Measurements from ENCODE around the gene ZNF621. TPM values are rescaled to one million over a fixed set of nuclear protein-coding genes. Genes with fewer than 3 reads are reported as not detected.

The ZNF621 gene
- total and polyA plus RNA-seq, 9 of the 15 experiments (the other 6 are each of a cell fraction or from before 2014, with no cell fraction given) = 4.7 to 28.9 (median 20.6) TPM

GRCh38 chr3:40524568-40525285 is at the start of gene ZNF621 (continued):
- TF ChIP-seq YY1 (IDR thresholded peaks at IDR 0.05; ENCODE audit: borderline replicate concordance in 1 of 3, control insufficient read depth in 1 of 3, extremely low read depth in 1 of 3, insufficient read depth in 3 of 3, insufficient read length in 1 of 3, insufficient replicate concordance in 2 of 3, low read depth in 1 of 3, low read length in 2 of 3) (peak; percentile 61 to 94 (median 93)), ZNF24 (IDR thresholded peaks at IDR 0.05) (0 out of 2 replicates have a peak, but pooled peaks have one; percentile 51), ZNF134 (CRISPR knock-in tag; conservative IDR thresholded peaks at IDR 0.05) (no peak), TRIM28 (IDR thresholded peaks at IDR 0.05) (no peak), ERF (CRISPR knock-in tag; IDR thresholded peaks at IDR 0.05) (peak; percentile 81), ESRRA (IDR thresholded peaks at IDR 0.05; ENCODE audit: borderline replicate concordance, low read depth) (peak; percentile 68; the same call in 1 of the 2 replicates), SAP30 (IDR thresholded peaks at IDR 0.05; ENCODE audit: borderline replicate concordance, insufficient read depth, low read depth, low read length, poor library complexity, severe bottlenecking) (peak; percentile 57), ZNF77 (CRISPR knock-in tag; IDR thresholded peaks at IDR 0.05) (no peak), ZNF384 (IDR thresholded peaks at IDR 0.05; ENCODE audit: low read depth, low read length) (no peak), MIER1 (IDR thresholded peaks at IDR 0.05; ENCODE audit: low read depth) (no peak), FOXK2 (conservative IDR thresholded peaks at IDR 0.05 in 1 of 2, IDR thresholded peaks at IDR 0.05 in 1 of 2; ENCODE audit: low read depth in 2 of 2) (no peak), SMARCA5 (IDR thresholded peaks at IDR 0.05) (no peak), ARID1B (IDR thresholded peaks at IDR 0.05) (peak; percentile 38; the same call in 1 of the 2 replicates), PCBP1 (IDR thresholded peaks at IDR 0.05; ENCODE audit: low read depth, low read length, poor library complexity, severe bottlenecking) (peak; percentile 93), ATF7 (IDR thresholded peaks at IDR 0.05) (peak; percentile 70), SRSF7 (optimal IDR thresholded peaks at IDR 0.05; ENCODE audit: low read depth, low read length) (no peak), TCF7L2 (IDR thresholded peaks at IDR 0.05; ENCODE audit: low read depth, low read length) (no peak), CHCHD3 (CRISPR knock-in tag; IDR thresholded peaks at IDR 0.05) (no peak), ZNF232 (CRISPR knock-in tag; IDR thresholded peaks at IDR 0.05) (0 out of 2 replicates have a peak, but pooled peaks have one; percentile 62), MXI1 (IDR thresholded peaks at IDR 0.05; ENCODE audit: low read depth, low read length) (peak; percentile 78), RBM34 (IDR thresholded peaks at IDR 0.05; ENCODE audit: borderline replicate concordance, insufficient read depth, low read length) (no peak), SRSF3 (IDR thresholded peaks at IDR 0.05; ENCODE audit: insufficient read depth, low read length) (peak; percentile 42; the same call in 1 of the 2 replicates), SIN3A (IDR thresholded peaks at IDR 0.05; ENCODE audit: borderline replicate concordance in 2 of 2, control insufficient read depth in 1 of 2, low read depth in 2 of 2, low read length in 2 of 2) (peak; percentile 84 to 90; a peak in 3 of 4 replicates), ZNF830 (CRISPR knock-in tag; IDR thresholded peaks at IDR 0.05) (peak; percentile 67; the same call in 1 of the 2 replicates), JUN (IDR thresholded peaks at IDR 0.05; ENCODE audit: borderline replicate concordance, low read depth, low read length) (peak; percentile 50; the same call in 1 of the 2 replicates), JUN (CRISPR knock-in tag; IDR thresholded peaks at IDR 0.05; ENCODE audit: borderline replicate concordance) (no peak), ZNF274 (IDR thresholded peaks at IDR 0.05; ENCODE audit: borderline replicate concordance, low read depth, low read length) (no peak; the same call in 1 of the 2 replicates), IRF9 (tag; IDR thresholded peaks at IDR 0.05) (no peak)
- TF ChIP-seq, protein P1, sequence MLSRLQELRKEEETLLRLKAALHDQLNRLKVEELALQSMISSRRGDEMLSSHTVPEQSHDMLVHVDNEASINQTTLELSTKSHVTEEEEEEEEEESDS (CRISPR knock-in tag; IDR thresholded peaks at IDR 0.05) = no peak
